GDM1 (cell line): ENCODE measurements around the gene MGST1.
A peak's percentile ranks its signal among the peaks of the same experiment; 100 is the strongest.
"Not testable (repeated sequence)": the region's sequence is repeated elsewhere in the genome, so short reads cannot be mapped to it uniquely, and the experiment has no call there.

Experiments used
- DNase-seq: peaks from one replicate; lab custom pipeline; 2025; lab: John Stamatoyannopoulos, UW

The MGST1 gene

GRCh38 chr12:16352481-16352880 lies 5.0 kb downstream of the MGST1 start:
- no peak for DNase-seq

- no peak for DNase-seq
Observed at GRCh38 chr12:16358878-16359277, 11.4 kb downstream of the MGST1 start.

- peak; percentile 1 for DNase-seq
Observed at GRCh38 chr12:16359512-16360491, 12.4 kb downstream of the MGST1 start.

- no peak for DNase-seq
Observed at GRCh38 chr12:16361142-16361783, 13.8 kb downstream of the MGST1 start.

- DNase-seq, result no peak
Observed at GRCh38 chr12:16362550-16362949, 15.1 kb downstream of the MGST1 start.

GRCh38 chr12:16369156-16369555 lies 21.7 kb downstream of the MGST1 start:
- no peak for DNase-seq

- no peak for DNase-seq
Observed at GRCh38 chr12:16370096-16370495, 22.7 kb downstream of the MGST1 start.

GRCh38 chr12:16382652-16383312 lies 35.3 kb downstream of the MGST1 start:
- not testable (repeated sequence) for DNase-seq

- DNase-seq, result no peak
Observed at GRCh38 chr12:16384732-16385131, 37.3 kb downstream of the MGST1 start.

GRCh38 chr12:16385782-16386646 lies 38.6 kb downstream of the MGST1 start:
- DNase-seq, result no peak

GRCh38 chr12:16387919-16388318 lies 40.5 kb downstream of the MGST1 start:
- no peak for DNase-seq

GRCh38 chr12:16389594-16389993 lies 42.1 kb downstream of the MGST1 start:
- no peak for DNase-seq

GRCh38 chr12:16392846-16393535 lies 45.5 kb downstream of the MGST1 start:
- no peak for DNase-seq

- no peak for DNase-seq
Observed at GRCh38 chr12:16399101-16399500, 51.7 kb downstream of the MGST1 start.

GRCh38 chr12:16401835-16402234 lies 54.4 kb downstream of the MGST1 start:
- not testable (repeated sequence) for DNase-seq

- no peak for DNase-seq
Observed at GRCh38 chr12:16407346-16407745, 59.9 kb downstream of the MGST1 start.
